H9 (cell line): ENCODE results near the gene MGA. TPM values are rescaled to one million over a fixed set of nuclear protein-coding genes. Genes with fewer than 3 reads are reported as not detected.

Experiments used
- DNase-seq: peaks from one replicate; pipeline ENCODE4 v3.0.0-alpha.2; 2017
- H2AFZ ChIP-seq: one replicate; pipeline ENCODE4 v1.6.1; 2013; ENCODE audit warnings: mild to moderate bottlenecking, low read length, control low read depth, moderate library complexity
- H2AK5ac ChIP-seq: 2 replicates; pipeline ENCODE4 v1.6.1; 2013; ENCODE audit warnings: low read length, control low read depth, mixed read lengths; ENCODE audit not compliant: insufficient read length
- H2BK120ac ChIP-seq: one replicate; pipeline ENCODE4 v1.6.1; 2013; ENCODE audit warnings: low read depth, mild to moderate bottlenecking, low read length, control low read depth, inconsistent platforms; ENCODE audit not compliant: poor library complexity, severe bottlenecking
- H2BK12ac ChIP-seq: 2 replicates; pipeline ENCODE4 v1.6.1; 2013; ENCODE audit warnings: low read length, control low read depth, mixed read lengths, low read depth; ENCODE audit not compliant: insufficient read length
- H2BK15ac ChIP-seq: 2 replicates; pipeline ENCODE4 v1.6.1; 2013; ENCODE audit warnings: low read depth, low read length, control low read depth
- H2BK20ac ChIP-seq: one replicate; pipeline ENCODE4 v1.6.1; 2013; ENCODE audit warnings: low read depth, mild to moderate bottlenecking, low read length, control low read depth, inconsistent platforms; ENCODE audit not compliant: poor library complexity, severe bottlenecking
- H2BK5ac ChIP-seq: 2 replicates; pipeline ENCODE4 v1.6.1; 2013; ENCODE audit warnings: low read length, control low read depth, mixed read lengths; ENCODE audit not compliant: insufficient read length
- H3K14ac ChIP-seq: 2 replicates; pipeline ENCODE4 v1.6.1; 2013; ENCODE audit warnings: low read length, control low read depth; ENCODE audit not compliant: insufficient read depth
- H3K18ac ChIP-seq: 2 replicates; pipeline ENCODE4 v1.6.1; 2013; ENCODE audit warnings: low read depth, mild to moderate bottlenecking, mixed read lengths, low read length, control low read depth; ENCODE audit not compliant: insufficient read length
- H3K23ac ChIP-seq: 2 replicates; pipeline ENCODE4 v1.6.1; 2013; ENCODE audit warnings: low read length, control low read depth, mixed read lengths, low read depth; ENCODE audit not compliant: insufficient read length
- H3K23me2 ChIP-seq: 2 replicates; pipeline ENCODE4 v1.6.1; 2013; ENCODE audit warnings: low read depth, mild to moderate bottlenecking, mixed read lengths, low read length, control low read depth; ENCODE audit not compliant: insufficient read length, poor library complexity, severe bottlenecking
- H3K27ac ChIP-seq: 2 replicates; pipeline ENCODE4 v1.5.1; 2013; ENCODE audit warnings: low read length, control low read depth, mixed read lengths, low read depth; ENCODE audit not compliant: insufficient read length
- H3K27me3 ChIP-seq: 2 replicates; pipeline ENCODE4 v1.6.1; 2013; ENCODE audit warnings: low read length, control low read depth, inconsistent platforms; ENCODE audit not compliant: insufficient read depth
- H3K4ac ChIP-seq: 2 replicates; pipeline ENCODE4 v1.6.1; 2013; ENCODE audit warnings: low read depth, mild to moderate bottlenecking, control low read depth, inconsistent platforms, low read length, moderate library complexity
- H3K4me1 ChIP-seq: 2 replicates; pipeline ENCODE4 v1.6.1; 2013; ENCODE audit warnings: low read length, control low read depth, inconsistent platforms; ENCODE audit not compliant: insufficient read depth
- H3K4me2 ChIP-seq: 2 replicates; pipeline ENCODE4 v1.6.1; 2013; ENCODE audit warnings: low read length, control low read depth, mixed read lengths; ENCODE audit not compliant: insufficient read length, insufficient read depth
- H3K56ac ChIP-seq: 2 replicates; pipeline ENCODE4 v1.6.1; 2013; ENCODE audit warnings: low read depth, mild to moderate bottlenecking, mixed read lengths, low read length, control low read depth; ENCODE audit not compliant: insufficient read length
- H3K79me1 ChIP-seq: 2 replicates; pipeline ENCODE4 v1.6.1; 2013; ENCODE audit warnings: low read depth, mild to moderate bottlenecking, moderate library complexity, low read length, control low read depth, inconsistent platforms; ENCODE audit not compliant: insufficient read depth, poor library complexity, severe bottlenecking
- H3K79me2 ChIP-seq: 2 replicates; pipeline ENCODE4 v1.6.1; 2013; ENCODE audit warnings: low read length, control low read depth, inconsistent platforms; ENCODE audit not compliant: insufficient read depth
- H3K9ac ChIP-seq: 2 replicates; pipeline ENCODE4 v1.6.1; 2013; ENCODE audit warnings: low read length, control low read depth, mixed read lengths; ENCODE audit not compliant: insufficient read length; ENCODE audit errors: extremely low read depth
- H3K9me3 ChIP-seq: one replicate; pipeline ENCODE4 v1.6.1; 2013; ENCODE audit warnings: low read depth, low read length, inconsistent platforms; ENCODE audit not compliant: control insufficient read depth
- H3T11ph ChIP-seq: one replicate; pipeline ENCODE4 v1.6.1; 2013; ENCODE audit warnings: mild to moderate bottlenecking, low read length, control low read depth, inconsistent platforms
- H4K20me1 ChIP-seq: one replicate; pipeline ENCODE4 v1.6.1; 2013; ENCODE audit not compliant: control insufficient read depth, insufficient read length, insufficient read depth
- H4K5ac ChIP-seq: 2 replicates; pipeline ENCODE4 v1.6.1; 2013; ENCODE audit warnings: low read depth, mild to moderate bottlenecking, mixed read lengths, low read length, control low read depth; ENCODE audit not compliant: insufficient read length
- H4K8ac ChIP-seq: replicated peaks from 2 replicates; pipeline ENCODE4 v1.6.1; 2013; ENCODE audit warnings: low read length, control low read depth, mixed read lengths, low read depth; ENCODE audit not compliant: insufficient read length
- H4K91ac ChIP-seq: 2 replicates; pipeline ENCODE4 v1.6.1; 2013; ENCODE audit warnings: low read depth, mild to moderate bottlenecking, moderate library complexity, mixed read lengths, low read length, control low read depth; ENCODE audit not compliant: insufficient read length
- H3K27ac Mint-ChIP-seq, 3 experiments: 2 replicates in 2 of 3; 3 replicates in 1 of 3; pipeline ENCODE4 v1.8.0; 2020 to 2021; ENCODE audit warnings: mixed read lengths in 3 of 3, mild to moderate bottlenecking in 1 of 3, moderate library complexity in 1 of 3
- H3K27me3 Mint-ChIP-seq: 2 replicates; pipeline ENCODE4 v1.8.0; 2021; ENCODE audit warnings: low read depth, mild to moderate bottlenecking, moderate library complexity, mixed read lengths
- H3K36me3 Mint-ChIP-seq, 3 experiments: 2 replicates in 2 of 3; 3 replicates in 1 of 3; pipeline ENCODE4 v1.8.0; 2020 to 2021; ENCODE audit warnings: low read depth in 3 of 3, mixed read lengths in 3 of 3; ENCODE audit not compliant: insufficient read depth in 1 of 3
- H3K4me1 Mint-ChIP-seq, 2 experiments: 2 replicates each; pipeline ENCODE4 v1.8.0; 2020; ENCODE audit warnings: mixed read lengths in 2 of 2
- H3K4me3 Mint-ChIP-seq, 2 experiments: 2 replicates in 1 of 2; 3 replicates in 1 of 2; pipeline ENCODE4 v1.8.0; 2020 to 2021; ENCODE audit warnings: mild to moderate bottlenecking in 2 of 2, mixed read lengths in 2 of 2, moderate library complexity in 1 of 2
- H3K9me3 Mint-ChIP-seq, 2 experiments: 2 replicates in 1 of 2; 3 replicates in 1 of 2; pipeline ENCODE4 v1.8.0; 2020; ENCODE audit warnings: mild to moderate bottlenecking in 2 of 2, mixed read lengths in 2 of 2, moderate library complexity in 1 of 2
- CTCF ChIP-seq: fragments of 200-600 bp; sonication (generic); conservative IDR thresholded peaks from 3 replicates; pipeline ENCODE4 v1.8.0; 2021; ENCODE audit warnings: antibody characterized with exemption, mild to moderate bottlenecking
- WGBS: extraction: QIAGEN DNeasy Blood & Tissue Kit; methylation state at CpG from one replicate; pipeline ENCODE4 v1.1.7; 2013; ENCODE audit warnings: missing lambda C conversion rate, low lambda C conversion rate, mixed read lengths; ENCODE audit not compliant: insufficient read length; ENCODE audit errors: extremely low coverage; 5-methylcytosine and 5-hydroxymethylcytosine counted together
- total RNA-seq: library from RNA; stranded (reverse); gene quantifications from 2 replicates; pipeline ENCODE4 v1.2.1, GENCODE V29; 2021

MGA gene
- total RNA-seq, 1 experiment from 2014 or later: 62.7 TPM

GRCh38 chr15:41810651-41811431 is 150.6 kb downstream of the MGA start:
- no peak overlapping the region for H3K4me2 ChIP-seq
- no peak overlapping the region for H3K27ac ChIP-seq
- no peak overlapping the region for H2AFZ ChIP-seq

More at GRCh38 chr15:41810651-41811431, 150.6 kb downstream of the MGA start:
- Histone ChIP-seq H4K5ac (no peak overlapping the region), H3K23me2 (no peaks in the 10 kb centered on the region), H2BK20ac (no peak overlapping the region), H4K20me1 (no peaks in the 10 kb centered on the region), H3K79me2 (no peaks in the 10 kb centered on the region), H2AK5ac (no peak overlapping the region), H3K27me3 (no peaks in the 10 kb centered on the region), H4K8ac (no peak overlapping the region), H3K4me1 (no peaks in the 10 kb centered on the region), H3K23ac (no peak overlapping the region), H2BK12ac (no peak overlapping the region), H4K91ac (no peak overlapping the region), H3K56ac (no peak overlapping the region), H3K14ac (no peak overlapping the region), H3K18ac (no peak overlapping the region), H3K79me1 (no peaks in the 10 kb centered on the region), H3K9ac (no peak overlapping the region), H3K4ac (no peak overlapping the region), H2BK120ac (no peak overlapping the region), H3K9me3 (no peaks in the 10 kb centered on the region), H2BK5ac (no peak overlapping the region), H3T11ph (no peak overlapping the region), H2BK15ac (no peak overlapping the region)
- no peaks in the 10 kb centered on the region; a peak in 1 of 5 replicates for H3K9me3 Mint-ChIP-seq
- WGBS: no CpG with 5 or more reads among the region's 5 CpGs
- H3K4me3 Mint-ChIP-seq: no peak overlapping the region
- no peak for DNase-seq
- H3K27ac Mint-ChIP-seq: no peak overlapping the region; a peak in 2 of 7 replicates
- no peaks in the 10 kb centered on the region for H3K27me3 Mint-ChIP-seq
- no peaks in the 10 kb centered on the region; a peak in 1 of 7 replicates for H3K36me3 Mint-ChIP-seq
- peaks cover 5 to 14% of the 10 kb centered on the region in 2 experiments for H3K4me1 Mint-ChIP-seq
- no peak for TF ChIP-seq CTCF
